Stromal cell of bone marrow (primary cell): ENCODE results near the gene ZCWPW1.
"Not testable (repeated sequence)": the region's sequence is repeated elsewhere in the genome, so short reads cannot be mapped to it uniquely, and the experiment has no call there.

Source experiments
- DNase-seq: peaks from one replicate; pipeline ENCODE4 v3.0.0-alpha.2; 2012; ENCODE audit warnings: low read depth

ZCWPW1 gene

GRCh38 chr7:100400041-100400440, 28.5 kb downstream of the ZCWPW1 start:
- DNase-seq, result no peak

GRCh38 chr7:100398239-100398638, 30.3 kb downstream of the ZCWPW1 start:
- no peak for DNase-seq

- DNase-seq, result no peak
These were observed 31.0 kb downstream of the ZCWPW1 start for GRCh38 chr7:100397315-100398081.

- DNase-seq, result no peak
These were observed 32.0 kb downstream of the ZCWPW1 start for GRCh38 chr7:100396421-100396982.

GRCh38 chr7:100394077-100394476, 34.4 kb downstream of the ZCWPW1 start:
- no peak for DNase-seq

GRCh38 chr7:100393233-100393905, 35.1 kb downstream of the ZCWPW1 start:
- DNase-seq, result no peak

GRCh38 chr7:100390286-100391009, 38.1 kb downstream of the ZCWPW1 start:
- DNase-seq, result no peak

GRCh38 chr7:100389437-100390088, 38.9 kb downstream of the ZCWPW1 start:
- DNase-seq, result no peak

- DNase-seq, result no peak
These were observed 40.8 kb downstream of the ZCWPW1 start for GRCh38 chr7:100387695-100388094.

GRCh38 chr7:100386940-100387339, 41.6 kb downstream of the ZCWPW1 start:
- DNase-seq, result no peak

GRCh38 chr7:100384628-100385294, 43.7 kb downstream of the ZCWPW1 start:
- DNase-seq, result no peak

- not testable (repeated sequence) for DNase-seq
These were observed 46.2 kb downstream of the ZCWPW1 start for GRCh38 chr7:100382234-100382853.

GRCh38 chr7:100381531-100382233, 46.8 kb downstream of the ZCWPW1 start:
- DNase-seq, result not testable (repeated sequence)

- DNase-seq, result no peak
These were observed 48.3 kb downstream of the ZCWPW1 start for GRCh38 chr7:100380196-100380595.

- DNase-seq, result no peak
These were observed 50.3 kb downstream of the ZCWPW1 start for GRCh38 chr7:100378114-100378755.

- DNase-seq, result no peak
These were observed 52.4 kb downstream of the ZCWPW1 start for GRCh38 chr7:100376066-100376465.

GRCh38 chr7:100374601-100375000, 53.9 kb downstream of the ZCWPW1 start:
- no peak for DNase-seq

- DNase-seq, result not testable (repeated sequence)
These were observed 54.5 kb downstream of the ZCWPW1 start for GRCh38 chr7:100373870-100374598.

- no peak for DNase-seq
These were observed 55.2 kb downstream of the ZCWPW1 start, which contains the start of gene PILRA for GRCh38 chr7:100373261-100373831. TSS of gene PILRA (plus strand) at chr7:100373487. CDS start at chr7:100373657, 170 bp downstream.
